Tibial nerve (tissue), 4 donors: ENCODE measurements around the gene ATP6V1G3.
"Not testable (repeated sequence)": the region's sequence is repeated elsewhere in the genome, so short reads cannot be mapped to it uniquely, and the experiment has no call there.

ENCODE experiments used
- EP300 ChIP-seq, 2 donors: sonication (generic); formaldehyde crosslinking; IDR thresholded peaks; one replicate each; pipeline ENCODE4 v1.6.1; 2017; ENCODE audit warnings: antibody characterized with exemption in 2 of 2, mild to moderate bottlenecking in 1 of 2
- POLR2A ChIP-seq, 2 donors: fragments of 450-650 bp; IDR thresholded peaks; one replicate each; pipeline ENCODE4 v1.6.1; 2017; ENCODE audit warnings: antibody characterized with exemption in 2 of 2, mild to moderate bottlenecking in 2 of 2, moderate library complexity in 2 of 2
- TF ChIP-seq, protein P1 (sequence below), 5 experiments: fragments of 200-600 bp in 3 of 5; fragments of 450-650 bp in 2 of 5; sonication (generic) in 3 of 5; IDR thresholded peaks; one replicate each; pipeline ENCODE4 v1.5.1; 2016 to 2019; ENCODE audit warnings: antibody characterized with exemption in 5 of 5, mild to moderate bottlenecking in 3 of 5, moderate library complexity in 2 of 5

DNA sequence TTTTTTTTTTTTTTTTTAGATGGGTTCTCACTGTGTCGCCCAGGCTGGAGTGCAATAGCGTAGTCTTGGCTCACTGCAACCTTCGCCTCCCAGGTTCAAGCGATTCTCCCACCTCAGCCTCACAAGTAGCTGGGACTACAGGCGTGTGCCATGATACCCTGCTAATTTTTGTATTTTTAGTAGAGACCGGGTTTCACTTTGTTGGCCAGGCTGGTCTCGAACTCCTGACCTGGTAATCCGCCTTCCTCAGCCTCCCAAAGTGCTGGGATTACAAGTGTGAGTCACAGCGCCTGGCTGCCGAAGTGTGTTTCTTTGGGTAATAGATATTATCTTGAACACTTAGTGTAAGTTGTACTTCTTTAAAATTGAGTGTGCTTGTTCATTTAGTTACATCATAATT, 16.4 kb downstream of the ATP6V1G3 start:
- TF ChIP-seq, protein P1, sequence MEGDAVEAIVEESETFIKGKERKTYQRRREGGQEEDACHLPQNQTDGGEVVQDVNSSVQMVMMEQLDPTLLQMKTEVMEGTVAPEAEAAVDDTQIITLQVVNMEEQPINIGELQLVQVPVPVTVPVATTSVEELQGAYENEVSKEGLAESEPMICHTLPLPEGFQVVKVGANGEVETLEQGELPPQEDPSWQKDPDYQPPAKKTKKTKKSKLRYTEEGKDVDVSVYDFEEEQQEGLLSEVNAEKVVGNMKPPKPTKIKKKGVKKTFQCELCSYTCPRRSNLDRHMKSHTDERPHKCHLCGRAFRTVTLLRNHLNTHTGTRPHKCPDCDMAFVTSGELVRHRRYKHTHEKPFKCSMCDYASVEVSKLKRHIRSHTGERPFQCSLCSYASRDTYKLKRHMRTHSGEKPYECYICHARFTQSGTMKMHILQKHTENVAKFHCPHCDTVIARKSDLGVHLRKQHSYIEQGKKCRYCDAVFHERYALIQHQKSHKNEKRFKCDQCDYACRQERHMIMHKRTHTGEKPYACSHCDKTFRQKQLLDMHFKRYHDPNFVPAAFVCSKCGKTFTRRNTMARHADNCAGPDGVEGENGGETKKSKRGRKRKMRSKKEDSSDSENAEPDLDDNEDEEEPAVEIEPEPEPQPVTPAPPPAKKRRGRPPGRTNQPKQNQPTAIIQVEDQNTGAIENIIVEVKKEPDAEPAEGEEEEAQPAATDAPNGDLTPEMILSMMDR (IDR thresholded peaks at IDR 0.05), result not testable (repeated sequence)
- TF ChIP-seq EP300, POLR2A (IDR thresholded peaks at IDR 0.05): not testable (repeated sequence)
